ENCODE data around the gene TMEM184B.

The TMEM184B gene

DNA sequence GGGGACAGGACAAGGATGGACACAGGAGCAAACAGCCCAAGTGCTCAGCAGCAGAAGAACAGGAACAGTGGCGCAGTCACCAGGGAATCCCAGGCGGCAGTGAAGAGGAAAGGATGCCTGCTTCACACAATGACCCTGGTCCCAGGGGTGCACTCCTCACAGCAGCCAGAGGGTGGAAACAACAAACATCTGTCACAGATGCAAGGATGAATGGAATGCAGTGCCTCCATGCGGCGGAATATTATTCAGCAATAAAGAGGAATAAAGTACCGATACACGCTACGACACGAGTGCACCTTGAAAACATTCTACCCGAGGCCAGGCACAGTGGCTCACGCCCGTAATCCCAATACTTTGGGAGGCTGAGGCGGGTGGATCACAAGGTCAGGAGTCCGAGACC lies 31.7 kb upstream of the TMEM184B start:
- Histone ChIP-seq H3K79me2 (ENCODE audit: control insufficient read depth, insufficient read depth, low read length, unreplicated experiment) (peaks cover 80% of the 10 kb centered on the region), H2AFZ (ENCODE audit: low read length, unreplicated experiment) (no peak overlapping the region), H3K27me3 (ENCODE audit: insufficient read depth, low read length) (no peaks in the 10 kb centered on the region), H3K4me3 (ENCODE audit: low read depth, low read length) (no peak overlapping the region), H3K27ac (ENCODE audit: low read depth, low read length) (no peak overlapping the region; the same call in 1 of the 2 replicates), H3K36me3 (ENCODE audit: insufficient read depth, low read length) (peaks cover 5% of the 10 kb centered on the region; the same call in 1 of the 2 replicates), H3K4me1 (ENCODE audit: control insufficient read depth, insufficient read depth, low read length, unreplicated experiment) (peaks cover 27% of the 10 kb centered on the region)

DNA sequence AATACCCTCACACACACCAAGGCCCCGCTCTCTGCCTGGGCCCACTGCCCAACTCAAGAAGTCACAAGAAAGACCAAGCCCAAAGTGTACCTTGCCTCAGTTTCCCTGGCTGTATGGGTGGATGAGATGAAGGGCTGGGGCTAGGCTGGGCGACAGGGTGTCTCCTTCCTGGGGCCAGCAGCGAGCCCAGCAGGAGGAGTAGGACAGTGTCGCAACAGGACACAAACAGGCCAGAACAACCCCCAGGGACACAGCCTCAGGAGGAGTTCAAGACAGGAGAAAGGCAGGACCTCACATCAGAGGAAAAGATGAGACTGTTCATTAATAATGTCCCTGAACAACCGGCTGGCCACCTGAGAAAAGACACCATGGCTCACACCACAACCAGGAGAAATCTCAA lies 31.2 kb upstream of the TMEM184B start:
- Histone ChIP-seq H3K27me3 (ENCODE audit: insufficient read depth, low read length) (no peaks in the 10 kb centered on the region), H3K79me2 (ENCODE audit: control insufficient read depth, insufficient read depth, low read length, unreplicated experiment) (peaks cover 75% of the 10 kb centered on the region), H3K36me3 (ENCODE audit: insufficient read depth, low read length) (peaks cover 5% of the 10 kb centered on the region; the same call in 1 of the 2 replicates), H2AFZ (ENCODE audit: low read length, unreplicated experiment) (no peak overlapping the region), H3K4me3 (ENCODE audit: low read depth, low read length) (no peak overlapping the region), H3K4me1 (ENCODE audit: control insufficient read depth, insufficient read depth, low read length, unreplicated experiment) (peaks cover 29% of the 10 kb centered on the region), H3K27ac (ENCODE audit: low read depth, low read length) (no peak overlapping the region; the same call in 1 of the 2 replicates)

DNA sequence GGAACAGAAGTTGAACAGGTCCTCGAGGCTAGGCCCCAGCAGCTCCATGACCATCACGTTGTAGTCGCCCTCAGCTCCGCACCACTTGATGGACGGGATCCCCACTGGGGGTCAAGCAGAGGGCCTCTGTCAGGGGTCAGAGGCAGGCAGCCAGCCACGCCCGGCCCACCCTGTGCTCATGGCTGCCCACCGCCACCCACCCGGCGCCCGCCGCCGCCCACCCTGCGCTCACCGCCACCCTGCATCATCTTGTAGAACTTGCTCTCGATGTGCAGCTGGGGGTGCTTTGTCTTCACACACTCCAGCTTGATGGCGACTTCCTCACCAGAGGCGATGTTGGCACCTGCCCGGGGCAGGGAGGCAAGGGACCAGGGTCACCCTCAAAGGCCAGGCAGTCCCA lies 30.1 kb upstream of the TMEM184B start:
- Histone ChIP-seq H3K36me3 (ENCODE audit: insufficient read depth, low read length) (peaks cover 5% of the 10 kb centered on the region; the same call in 1 of the 2 replicates), H2AFZ (ENCODE audit: low read length, unreplicated experiment) (no peak overlapping the region), H3K27me3 (ENCODE audit: insufficient read depth, low read length) (no peaks in the 10 kb centered on the region), H3K79me2 (ENCODE audit: control insufficient read depth, insufficient read depth, low read length, unreplicated experiment) (peaks cover 64% of the 10 kb centered on the region), H3K4me1 (ENCODE audit: control insufficient read depth, insufficient read depth, low read length, unreplicated experiment) (peaks cover 31% of the 10 kb centered on the region), H3K4me3 (ENCODE audit: low read depth, low read length) (no peak overlapping the region), H3K27ac (ENCODE audit: low read depth, low read length) (no peak overlapping the region)

DNA sequence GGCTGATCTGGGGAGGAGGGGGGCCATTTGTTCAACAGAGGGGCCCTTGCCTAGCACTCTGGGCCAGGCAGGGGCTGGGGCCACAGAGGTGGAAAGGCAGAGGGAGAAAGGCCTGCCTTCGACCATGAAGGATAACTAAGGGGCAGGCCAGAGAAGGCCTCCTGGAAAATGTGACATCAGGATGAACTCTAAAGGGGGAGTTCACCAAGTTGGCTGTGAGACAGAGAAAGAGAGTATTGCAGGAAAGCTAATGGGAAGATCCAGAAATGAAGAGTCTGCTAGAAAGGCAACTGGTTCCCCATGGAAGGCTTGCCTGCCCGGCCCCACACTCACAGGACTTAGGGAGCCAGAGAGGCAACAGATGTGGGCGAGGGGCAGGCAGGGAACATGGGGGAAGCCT lies 28.1 kb upstream of the TMEM184B start:
- Histone ChIP-seq H3K79me2 (ENCODE audit: control insufficient read depth, insufficient read depth, low read length, unreplicated experiment) (peaks cover 52% of the 10 kb centered on the region), H3K4me1 (ENCODE audit: control insufficient read depth, insufficient read depth, low read length, unreplicated experiment) (peaks cover 27% of the 10 kb centered on the region)

DNA sequence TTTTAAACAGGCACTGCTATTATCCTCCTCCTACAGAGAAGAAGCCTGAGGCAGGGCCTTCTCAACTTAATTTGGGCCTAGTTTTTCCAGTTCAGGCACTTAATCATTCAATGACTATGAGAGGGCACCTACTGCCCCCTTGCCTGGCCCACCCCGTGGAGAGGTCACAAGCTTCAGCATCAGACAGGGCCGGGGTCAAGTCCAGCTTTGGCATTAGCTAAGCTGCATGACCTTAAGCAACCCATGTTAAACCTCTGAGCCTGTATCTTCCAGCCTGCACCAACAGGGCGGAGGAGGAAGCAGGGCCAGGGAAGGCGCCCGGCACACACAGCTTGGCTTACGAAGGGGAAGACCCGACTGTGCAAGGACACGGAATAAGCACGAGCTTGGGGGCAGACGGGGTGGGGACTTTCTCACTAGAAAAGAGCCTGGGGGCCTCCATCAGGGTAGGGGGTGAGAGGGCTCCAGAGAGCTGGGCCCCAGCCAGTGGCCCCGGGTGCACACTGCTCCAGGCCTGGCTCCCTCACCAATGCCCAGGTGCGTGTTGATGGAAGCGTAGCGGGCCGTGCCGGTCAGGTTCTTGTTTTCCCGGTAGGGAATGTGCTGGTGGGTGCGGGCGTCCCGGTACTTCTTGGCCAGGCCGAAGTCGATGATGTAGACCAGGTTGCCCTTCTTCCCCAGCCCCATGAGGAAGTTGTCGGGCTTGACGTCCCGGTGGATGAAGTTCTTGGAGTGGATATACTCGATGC lies 27.6 kb upstream of the TMEM184B start:
- Histone ChIP-seq H3K4me1 (ENCODE audit: control insufficient read depth, insufficient read depth, low read length, unreplicated experiment) (peaks cover 21% of the 10 kb centered on the region), H3K36me3 (ENCODE audit: insufficient read depth, low read length) (peaks cover 5% of the 10 kb centered on the region; the same call in 1 of the 2 replicates), H3K79me2 (ENCODE audit: control insufficient read depth, insufficient read depth, low read length, unreplicated experiment) (peaks cover 46% of the 10 kb centered on the region), H3K27ac (ENCODE audit: low read depth, low read length) (no peak overlapping the region), H3K27me3 (ENCODE audit: insufficient read depth, low read length) (no peaks in the 10 kb centered on the region), H2AFZ (ENCODE audit: low read length, unreplicated experiment) (no peak overlapping the region), H3K4me3 (ENCODE audit: low read depth, low read length) (no peak overlapping the region)

More for the DNA sequence above, 28.1 kb upstream of the TMEM184B start:
- H3K4me3 ChIP-seq (ENCODE audit: low read depth, low read length), result no peak overlapping the region
- no peaks in the 10 kb centered on the region for H3K27me3 ChIP-seq (ENCODE audit: insufficient read depth, low read length)
- H2AFZ ChIP-seq (ENCODE audit: low read length, unreplicated experiment), result no peak overlapping the region
- peaks cover 5% of the 10 kb centered on the region; the same call in 1 of the 2 replicates for H3K36me3 ChIP-seq (ENCODE audit: insufficient read depth, low read length)
- H3K27ac ChIP-seq (ENCODE audit: low read depth, low read length), result no peak overlapping the region

DNA sequence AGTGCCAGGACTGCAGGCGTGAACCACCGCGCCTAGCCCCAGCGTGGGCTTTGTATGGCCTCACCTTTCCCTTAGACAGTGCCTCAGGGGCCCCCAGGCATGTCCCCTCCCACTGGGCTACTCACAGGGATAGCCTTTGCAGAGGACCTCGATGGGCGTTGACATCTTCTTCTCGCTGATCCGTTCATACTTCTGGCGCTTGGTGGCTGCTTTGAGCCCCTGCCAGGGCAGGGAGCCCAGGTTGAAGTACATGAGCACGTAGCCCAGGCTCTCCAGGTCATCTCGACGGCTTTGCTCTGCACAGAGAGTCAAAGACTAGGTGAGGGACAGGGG lies 26.9 kb upstream of the TMEM184B start:
- Histone ChIP-seq H3K27me3 (ENCODE audit: insufficient read depth, low read length) (no peaks in the 10 kb centered on the region), H3K4me1 (ENCODE audit: control insufficient read depth, insufficient read depth, low read length, unreplicated experiment) (peaks cover 16% of the 10 kb centered on the region), H3K4me3 (ENCODE audit: low read depth, low read length) (no peak overlapping the region), H3K79me2 (ENCODE audit: control insufficient read depth, insufficient read depth, low read length, unreplicated experiment) (peaks cover 40% of the 10 kb centered on the region), H3K27ac (ENCODE audit: low read depth, low read length) (no peak overlapping the region), H3K36me3 (ENCODE audit: insufficient read depth, low read length) (peaks cover 5% of the 10 kb centered on the region; the same call in 1 of the 2 replicates), H2AFZ (ENCODE audit: low read length, unreplicated experiment) (no peak overlapping the region)

DNA sequence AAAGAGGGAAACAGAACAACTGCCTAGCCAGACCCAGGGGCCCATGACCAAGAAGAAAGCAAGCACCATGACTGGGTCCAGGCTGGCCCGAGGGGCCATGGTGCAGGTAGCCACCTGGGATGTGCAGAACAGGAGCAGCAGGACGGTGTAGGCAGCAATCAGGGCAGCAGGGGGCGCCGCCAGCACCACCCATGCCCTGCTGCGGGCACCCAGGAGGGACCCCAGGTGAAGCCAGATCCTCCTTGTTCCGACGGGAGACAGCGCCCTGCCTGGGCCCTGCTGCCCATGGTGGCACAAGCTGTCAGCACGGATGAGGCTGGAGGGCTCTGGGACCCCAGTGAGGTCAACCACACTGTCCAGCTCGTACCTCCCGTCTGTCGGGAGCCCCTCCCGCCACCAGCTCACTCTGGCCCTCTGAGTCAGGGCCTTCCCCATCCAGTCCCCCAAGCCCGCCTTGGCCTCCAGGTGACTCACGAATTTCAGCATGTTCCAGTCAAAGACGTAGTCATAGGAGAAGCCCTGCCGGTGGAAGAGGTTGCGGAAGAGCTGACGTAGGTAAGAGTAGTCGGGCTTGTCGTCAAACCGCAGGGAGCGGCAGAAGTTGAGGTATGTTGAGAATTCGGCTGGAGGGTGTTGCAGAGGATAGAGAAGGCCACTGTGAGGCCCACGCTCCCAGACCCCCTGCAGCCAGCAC lies 25.6 kb upstream of the TMEM184B start:
- Histone ChIP-seq H3K4me3 (ENCODE audit: low read depth, low read length) (no peak overlapping the region), H3K79me2 (ENCODE audit: control insufficient read depth, insufficient read depth, low read length, unreplicated experiment) (peaks cover 27% of the 10 kb centered on the region), H3K27me3 (ENCODE audit: insufficient read depth, low read length) (no peaks in the 10 kb centered on the region), H2AFZ (ENCODE audit: low read length, unreplicated experiment) (no peak overlapping the region), H3K4me1 (ENCODE audit: control insufficient read depth, insufficient read depth, low read length, unreplicated experiment) (peaks cover 4% of the 10 kb centered on the region), H3K27ac (ENCODE audit: low read depth, low read length) (peak overlapping the region; percentile 59), H3K36me3 (ENCODE audit: insufficient read depth, low read length) (peaks cover 5% of the 10 kb centered on the region; the same call in 1 of the 2 replicates)

DNA sequence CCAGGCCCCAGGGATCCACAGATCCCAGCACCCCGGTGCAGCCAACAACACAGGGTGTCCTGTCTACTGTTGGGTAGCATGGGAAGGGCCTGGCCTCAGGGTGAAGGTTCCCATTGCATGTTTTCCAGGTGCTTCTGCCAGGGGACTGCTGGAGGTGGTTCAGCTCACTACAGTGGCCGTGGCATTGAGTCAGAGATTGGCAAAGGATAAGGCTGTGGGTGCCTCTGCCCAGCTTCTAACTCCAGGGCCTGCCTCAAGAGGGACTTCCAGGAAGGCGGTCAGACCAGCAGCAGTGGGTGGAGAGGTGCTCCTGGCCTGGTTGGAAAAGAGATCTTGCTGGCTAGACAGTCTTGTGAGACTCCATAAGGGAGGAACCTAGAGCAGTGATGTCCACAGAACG lies 23.6 kb upstream of the TMEM184B start:
- H3K27me3 ChIP-seq (ENCODE audit: insufficient read depth, low read length), result no peaks in the 10 kb centered on the region
- H3K4me1 ChIP-seq (ENCODE audit: control insufficient read depth, insufficient read depth, low read length, unreplicated experiment), result peaks cover 4% of the 10 kb centered on the region
- H2AFZ ChIP-seq (ENCODE audit: low read length, unreplicated experiment), result no peak overlapping the region
- H3K79me2 ChIP-seq (ENCODE audit: control insufficient read depth, insufficient read depth, low read length, unreplicated experiment), result peaks cover 15% of the 10 kb centered on the region
- H3K36me3 ChIP-seq (ENCODE audit: insufficient read depth, low read length), result no peaks in the 10 kb centered on the region
- no peak overlapping the region for H3K27ac ChIP-seq (ENCODE audit: low read depth, low read length)
- no peak overlapping the region for H3K4me3 ChIP-seq (ENCODE audit: low read depth, low read length)

DNA sequence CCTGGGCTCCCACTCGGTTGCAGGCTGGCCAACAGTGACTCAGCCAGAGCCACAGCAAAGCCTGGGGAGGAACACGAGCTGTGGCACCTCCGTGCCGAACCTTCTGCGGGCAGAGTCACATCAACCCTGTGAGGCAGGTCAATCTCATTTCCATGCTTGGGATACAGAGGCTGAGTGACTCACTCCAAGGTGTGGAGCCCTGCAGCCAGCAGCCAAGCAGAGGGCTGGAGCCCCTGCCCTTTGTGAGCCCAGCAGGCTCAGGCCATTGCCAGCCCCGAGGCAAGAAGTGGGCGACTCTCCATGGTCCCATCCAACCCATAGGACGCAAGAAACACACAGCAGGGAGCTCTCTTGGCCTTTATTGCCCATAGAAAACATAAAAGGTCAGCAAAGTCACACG lies 23.1 kb upstream of the TMEM184B start:
- no peak overlapping the region for H3K27ac ChIP-seq (ENCODE audit: low read depth, low read length)
- peaks cover 4% of the 10 kb centered on the region for H3K4me1 ChIP-seq (ENCODE audit: control insufficient read depth, insufficient read depth, low read length, unreplicated experiment)
- H3K36me3 ChIP-seq (ENCODE audit: insufficient read depth, low read length), result no peaks in the 10 kb centered on the region
- H3K4me3 ChIP-seq (ENCODE audit: low read depth, low read length), result no peak overlapping the region
- H3K27me3 ChIP-seq (ENCODE audit: insufficient read depth, low read length), result no peaks in the 10 kb centered on the region
- H3K79me2 ChIP-seq (ENCODE audit: control insufficient read depth, insufficient read depth, low read length, unreplicated experiment), result peaks cover 12% of the 10 kb centered on the region
- H2AFZ ChIP-seq (ENCODE audit: low read length, unreplicated experiment), result no peak overlapping the region

DNA sequence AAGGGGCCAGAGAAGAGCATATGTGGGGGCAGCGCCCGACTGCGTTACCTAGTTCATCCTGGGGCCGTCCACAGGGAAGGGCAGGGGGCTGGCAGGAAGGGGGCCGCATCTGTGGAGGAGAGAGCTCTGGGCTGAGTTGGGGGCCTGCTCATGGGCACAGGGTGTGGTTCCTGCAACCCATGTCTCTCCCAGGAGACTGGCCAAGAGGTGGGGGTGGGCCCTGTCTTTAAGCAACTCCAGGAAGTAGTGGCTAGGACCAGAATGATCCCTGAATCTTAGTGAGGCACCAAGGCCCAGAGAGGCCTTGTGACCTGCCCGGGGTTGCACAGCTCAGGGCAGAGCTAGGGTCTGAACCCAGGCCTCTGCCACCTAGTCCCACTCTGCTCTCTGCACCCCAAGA lies 22.5 kb upstream of the TMEM184B start:
- Histone ChIP-seq H2AFZ (ENCODE audit: low read length, unreplicated experiment) (no peak overlapping the region), H3K4me1 (ENCODE audit: control insufficient read depth, insufficient read depth, low read length, unreplicated experiment) (peaks cover 4% of the 10 kb centered on the region), H3K79me2 (ENCODE audit: control insufficient read depth, insufficient read depth, low read length, unreplicated experiment) (peaks cover 9% of the 10 kb centered on the region), H3K4me3 (ENCODE audit: low read depth, low read length) (no peak overlapping the region), H3K27me3 (ENCODE audit: insufficient read depth, low read length) (no peaks in the 10 kb centered on the region), H3K36me3 (ENCODE audit: insufficient read depth, low read length) (no peaks in the 10 kb centered on the region), H3K27ac (ENCODE audit: low read depth, low read length) (no peak overlapping the region)

DNA sequence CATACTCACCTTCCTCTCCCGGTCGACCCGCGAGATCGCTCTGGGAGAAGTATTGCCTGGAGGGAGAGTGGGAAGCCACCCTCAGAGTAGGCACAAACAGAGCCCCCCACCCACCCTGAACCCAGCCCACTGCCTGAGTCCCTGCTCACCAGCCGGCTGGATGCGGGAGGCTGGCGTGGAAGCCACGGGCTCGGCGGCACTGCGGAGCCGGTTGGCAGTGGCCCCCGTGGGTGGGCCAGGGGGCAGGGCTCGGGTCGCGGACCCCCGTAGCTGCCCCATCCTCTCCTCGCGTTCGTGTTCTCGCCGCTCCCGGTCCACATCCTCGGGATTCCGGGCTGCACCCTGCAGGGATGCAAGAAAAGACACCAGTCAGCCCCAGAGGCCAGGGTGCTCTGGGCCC lies 21.4 kb upstream of the TMEM184B start:
- Histone ChIP-seq H3K27me3 (ENCODE audit: insufficient read depth, low read length) (no peaks in the 10 kb centered on the region), H3K36me3 (ENCODE audit: insufficient read depth, low read length) (no peaks in the 10 kb centered on the region), H2AFZ (ENCODE audit: low read length, unreplicated experiment) (no peak overlapping the region), H3K4me3 (ENCODE audit: low read depth, low read length) (no peak overlapping the region), H3K27ac (ENCODE audit: low read depth, low read length) (no peak overlapping the region), H3K79me2 (ENCODE audit: control insufficient read depth, insufficient read depth, low read length, unreplicated experiment) (peaks cover 3% of the 10 kb centered on the region), H3K4me1 (ENCODE audit: control insufficient read depth, insufficient read depth, low read length, unreplicated experiment) (peaks cover 4% of the 10 kb centered on the region)

All from ACC112 (cell line).